GM19238 (cell line): ENCODE measurements around the gene PROM1.

Experiments
- DNase-seq: peaks from one replicate; pipeline ENCODE4 v3.0.0; 2011; ENCODE audit warnings: low spot score; ENCODE audit not compliant: insufficient read length

Gene PROM1

GRCh38 chr4:16083241-16084191 lies at the start of gene PROM1:
PROM1 (minus strand) TSS chr4:16084023; CDS start chr4:16075906, 8,117 bp downstream.
- no peak for DNase-seq

- DNase-seq = no peak
These were observed 49.6 kb upstream of the PROM1 start for GRCh38 chr4:16133406-16133805.

- no peak for DNase-seq
These were observed 47.5 kb upstream of the PROM1 start for GRCh38 chr4:16131293-16131692.

- no peak for DNase-seq
These were observed 45.5 kb upstream of the PROM1 start for GRCh38 chr4:16129336-16129735.

- DNase-seq = no peak
These were observed 42.9 kb upstream of the PROM1 start for GRCh38 chr4:16126714-16127113.

GRCh38 chr4:16125571-16126445 lies 42.0 kb upstream of the PROM1 start:
- DNase-seq = no peak

GRCh38 chr4:16124232-16124631 lies 40.4 kb upstream of the PROM1 start:
- DNase-seq = no peak

- DNase-seq = no peak
These were observed 39.7 kb upstream of the PROM1 start for GRCh38 chr4:16123356-16124084.

GRCh38 chr4:16122784-16123183 lies 39.0 kb upstream of the PROM1 start:
- DNase-seq = no peak

- DNase-seq = no peak
These were observed 38.5 kb upstream of the PROM1 start for GRCh38 chr4:16122308-16122711.

- no peak for DNase-seq
These were observed 36.9 kb upstream of the PROM1 start for GRCh38 chr4:16120720-16121119.

- DNase-seq = no peak
These were observed 36.2 kb upstream of the PROM1 start for GRCh38 chr4:16119981-16120380.

- DNase-seq = no peak
These were observed 34.3 kb upstream of the PROM1 start for GRCh38 chr4:16118090-16118489.

GRCh38 chr4:16117164-16117563 lies 33.3 kb upstream of the PROM1 start:
- DNase-seq = no peak

- no peak for DNase-seq
These were observed 32.7 kb upstream of the PROM1 start for GRCh38 chr4:16116493-16116990.

- DNase-seq = no peak
These were observed 32.2 kb upstream of the PROM1 start for GRCh38 chr4:16116019-16116418.

- DNase-seq = no peak
These were observed 30.7 kb upstream of the PROM1 start for GRCh38 chr4:16114546-16114945.

GRCh38 chr4:16113741-16114140 lies 29.9 kb upstream of the PROM1 start:
- no peak for DNase-seq

- no peak for DNase-seq
These were observed 27.7 kb upstream of the PROM1 start for GRCh38 chr4:16111533-16111932.

GRCh38 chr4:16110661-16111290 lies 27.0 kb upstream of the PROM1 start:
- DNase-seq = no peak

- no peak for DNase-seq
These were observed 26.4 kb upstream of the PROM1 start for GRCh38 chr4:16110199-16110598.
